Endothelial cell of umbilical vein (primary cell): ENCODE measurements around the gene SDC4.
A peak's percentile ranks its signal among the peaks of the same experiment; 100 is the strongest.

ENCODE experiments used
- EZH2 ChIP-seq: IDR thresholded peaks from 2 replicates; pipeline ENCODE4 v1.6.1; 2012; ENCODE audit warnings: borderline replicate concordance, low read depth, mild to moderate bottlenecking, moderate library complexity, low read length, inconsistent platforms; ENCODE audit not compliant: severe bottlenecking
- FOS ChIP-seq: IDR thresholded peaks from 2 replicates; pipeline ENCODE4 v1.6.1; 2011; ENCODE audit warnings: mild to moderate bottlenecking, low read length, moderate library complexity, borderline replicate concordance; ENCODE audit not compliant: insufficient read depth
- JUN ChIP-seq: IDR thresholded peaks from 2 replicates; pipeline ENCODE4 v1.6.1; 2011; ENCODE audit warnings: borderline replicate concordance, low read depth; ENCODE audit not compliant: insufficient read length, insufficient read depth
- MAX ChIP-seq: IDR thresholded peaks from 2 replicates; pipeline ENCODE4 v1.6.1; 2011; ENCODE audit not compliant: insufficient read depth, insufficient read length
- POLR2A ChIP-seq: IDR thresholded peaks from 2 replicates; pipeline ENCODE4 v1.6.1; 2012; ENCODE audit warnings: low read depth, mild to moderate bottlenecking, control low read depth, low read length
- POLR2AphosphoS5 ChIP-seq: IDR thresholded peaks from 2 replicates; pipeline ENCODE4 v1.6.1; 2012; ENCODE audit warnings: low read depth, mild to moderate bottlenecking, control low read depth, low read length, moderate library complexity; ENCODE audit not compliant: insufficient read depth
- TF ChIP-seq, protein P1 (sequence below), 2 donors: IDR thresholded peaks; 1 replicate in 1 of 2; 2 replicates in 1 of 2; pipeline ENCODE4 v1.5.1; 2011; ENCODE audit warnings: low read length in 2 of 2, mild to moderate bottlenecking in 2 of 2, moderate library complexity in 2 of 2, control low read depth in 1 of 2, inconsistent platforms in 1 of 2, low read depth in 1 of 2; ENCODE audit not compliant: insufficient read depth in 1 of 2; ENCODE audit errors: extremely low read depth in 1 of 2

DNA sequence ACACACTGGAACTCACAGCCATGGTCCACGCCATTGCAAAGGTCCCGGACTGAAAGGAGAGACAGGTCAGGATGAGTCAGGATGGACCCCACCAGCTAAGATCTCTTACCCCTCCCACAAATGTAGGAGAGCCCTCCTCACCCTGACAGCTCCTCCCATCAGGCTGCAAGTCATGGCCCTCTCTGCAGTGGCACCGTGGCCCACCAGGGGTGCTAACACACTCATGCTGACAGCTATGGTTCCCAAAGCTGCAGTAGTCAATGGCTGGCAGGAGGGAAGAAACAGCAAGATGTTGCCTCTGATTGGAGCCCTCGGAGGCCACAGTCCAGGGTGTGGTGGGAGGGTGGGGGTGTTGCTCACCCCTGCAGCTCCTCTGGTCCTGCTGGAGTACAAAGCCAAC lies 47.3 kb downstream of the SDC4 start:
- TF ChIP-seq POLR2A (no peak), POLR2AphosphoS5 (no peak), MAX (no peak), JUN (no peak), EZH2 (no peak), FOS (no peak)
- TF ChIP-seq, protein P1, sequence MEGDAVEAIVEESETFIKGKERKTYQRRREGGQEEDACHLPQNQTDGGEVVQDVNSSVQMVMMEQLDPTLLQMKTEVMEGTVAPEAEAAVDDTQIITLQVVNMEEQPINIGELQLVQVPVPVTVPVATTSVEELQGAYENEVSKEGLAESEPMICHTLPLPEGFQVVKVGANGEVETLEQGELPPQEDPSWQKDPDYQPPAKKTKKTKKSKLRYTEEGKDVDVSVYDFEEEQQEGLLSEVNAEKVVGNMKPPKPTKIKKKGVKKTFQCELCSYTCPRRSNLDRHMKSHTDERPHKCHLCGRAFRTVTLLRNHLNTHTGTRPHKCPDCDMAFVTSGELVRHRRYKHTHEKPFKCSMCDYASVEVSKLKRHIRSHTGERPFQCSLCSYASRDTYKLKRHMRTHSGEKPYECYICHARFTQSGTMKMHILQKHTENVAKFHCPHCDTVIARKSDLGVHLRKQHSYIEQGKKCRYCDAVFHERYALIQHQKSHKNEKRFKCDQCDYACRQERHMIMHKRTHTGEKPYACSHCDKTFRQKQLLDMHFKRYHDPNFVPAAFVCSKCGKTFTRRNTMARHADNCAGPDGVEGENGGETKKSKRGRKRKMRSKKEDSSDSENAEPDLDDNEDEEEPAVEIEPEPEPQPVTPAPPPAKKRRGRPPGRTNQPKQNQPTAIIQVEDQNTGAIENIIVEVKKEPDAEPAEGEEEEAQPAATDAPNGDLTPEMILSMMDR (IDR thresholded peaks at IDR 0.05; ENCODE audit: extremely low read depth in 1 of 2, insufficient read depth in 1 of 2, low read depth in 1 of 2, low read length in 2 of 2) = peak; percentile 33 to 58
